ENCODE measurements around the gene INO80E.

INO80E gene

DNA sequence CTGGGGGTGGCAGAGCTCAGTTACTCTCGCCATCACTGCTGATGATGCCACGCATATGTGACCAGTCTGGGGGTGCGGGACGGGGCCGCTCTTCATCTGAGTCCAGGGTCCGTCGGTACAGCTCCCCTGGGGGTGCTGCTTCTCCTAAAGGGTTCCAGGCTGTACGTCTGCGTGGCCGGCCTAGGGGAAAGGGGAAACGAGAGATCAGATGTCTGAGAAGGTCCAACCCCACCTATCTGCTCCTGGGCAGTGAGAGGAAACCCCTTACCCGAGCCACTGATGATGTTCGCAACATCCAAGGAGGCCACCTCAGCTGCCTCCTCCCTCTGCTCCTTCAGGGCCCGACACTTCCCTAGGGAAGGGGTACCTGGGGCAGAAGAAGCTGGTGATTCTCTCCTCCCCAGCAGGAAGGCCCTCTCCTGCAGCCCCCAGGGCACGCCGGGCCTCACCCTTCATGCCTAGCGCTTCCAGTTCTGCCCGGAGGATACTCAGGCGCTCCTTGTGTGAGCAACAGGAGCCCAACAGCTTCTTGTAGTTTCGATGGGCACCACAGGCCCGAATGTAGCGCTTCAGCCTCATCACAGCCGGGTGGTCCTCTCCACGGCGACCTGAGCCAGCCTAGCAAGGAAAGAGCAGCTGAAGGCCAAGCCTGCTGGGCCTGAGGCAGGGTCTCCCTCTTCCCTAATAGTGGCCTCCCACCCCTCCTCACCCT lies 2.7 kb upstream of the INO80E start:
- no peak for DNase-seq (ENCODE audit: low spot score)

DNA sequence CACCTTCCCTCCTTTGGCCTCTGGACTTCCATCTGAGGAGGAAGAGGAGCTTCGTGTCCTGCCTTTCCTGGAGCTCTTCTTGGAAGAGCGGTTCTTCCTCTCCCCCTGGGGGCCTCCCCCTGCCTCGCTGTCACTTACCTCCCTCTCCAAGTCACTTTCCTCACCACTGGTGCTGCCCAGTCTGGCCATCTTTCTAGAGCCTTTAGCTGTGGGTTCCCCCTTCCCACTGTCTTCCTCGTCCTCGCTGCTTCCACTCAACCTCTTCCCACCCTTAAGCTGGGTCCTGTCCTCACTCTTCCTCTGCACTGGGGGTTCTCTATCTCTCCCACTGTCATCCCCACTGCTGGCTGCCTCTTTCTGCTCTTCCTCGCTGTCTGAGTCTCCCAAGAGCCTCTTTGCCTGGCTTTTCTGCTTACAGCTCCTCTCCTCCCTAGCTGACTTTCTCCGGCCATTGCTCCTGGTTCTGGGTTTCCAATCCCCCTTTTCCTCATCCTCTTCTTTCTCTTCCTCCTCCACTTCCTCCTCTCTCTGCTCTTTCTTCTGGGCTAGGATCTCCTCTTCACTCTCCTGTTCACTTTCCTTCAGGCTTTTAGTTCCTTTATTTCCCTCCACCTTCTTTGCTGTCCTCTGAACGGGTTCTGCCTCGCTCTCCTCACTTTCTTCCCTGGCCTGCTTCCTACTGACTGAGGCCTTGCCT lies 2.0 kb upstream of the INO80E start:
- DNase-seq (ENCODE audit: low spot score) = no peak

DNA sequence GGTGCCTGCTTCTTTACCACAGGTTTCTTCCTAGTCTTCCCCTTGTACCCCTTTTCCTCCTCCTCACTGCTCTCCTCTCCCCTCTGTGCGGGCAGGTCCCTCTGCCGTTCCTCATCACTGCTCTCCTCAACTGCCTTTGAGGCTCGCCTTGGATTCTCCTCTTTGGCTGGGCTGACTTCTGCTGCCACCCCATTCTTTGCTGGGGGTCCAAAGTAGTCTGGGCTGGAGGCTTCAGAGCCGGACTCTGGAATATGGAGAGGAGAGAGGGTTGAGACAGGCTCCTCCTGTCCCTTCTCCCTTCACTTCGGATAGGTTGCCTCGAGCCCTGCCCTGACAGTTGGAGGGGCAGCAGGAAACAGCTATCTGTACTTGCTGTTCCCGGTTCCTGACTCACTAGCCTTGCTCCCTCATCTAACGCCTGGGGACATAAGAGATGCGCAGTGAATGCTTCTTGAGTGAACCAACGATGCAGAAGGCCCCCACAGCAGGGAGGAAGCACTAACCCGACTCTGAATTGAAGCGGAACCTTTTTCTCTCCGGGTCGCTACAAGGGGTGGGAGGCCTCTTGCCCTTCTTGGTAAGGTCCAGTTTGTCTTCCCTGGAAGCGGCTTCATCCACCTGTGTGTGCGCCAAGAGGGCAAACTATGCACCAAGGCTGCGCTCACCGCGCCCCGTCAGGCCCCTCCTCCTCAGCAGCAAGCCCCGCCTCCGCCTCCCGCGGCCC lies 1.3 kb upstream of the INO80E start:
- DNase-seq (ENCODE audit: low spot score) = no peak

DNA sequence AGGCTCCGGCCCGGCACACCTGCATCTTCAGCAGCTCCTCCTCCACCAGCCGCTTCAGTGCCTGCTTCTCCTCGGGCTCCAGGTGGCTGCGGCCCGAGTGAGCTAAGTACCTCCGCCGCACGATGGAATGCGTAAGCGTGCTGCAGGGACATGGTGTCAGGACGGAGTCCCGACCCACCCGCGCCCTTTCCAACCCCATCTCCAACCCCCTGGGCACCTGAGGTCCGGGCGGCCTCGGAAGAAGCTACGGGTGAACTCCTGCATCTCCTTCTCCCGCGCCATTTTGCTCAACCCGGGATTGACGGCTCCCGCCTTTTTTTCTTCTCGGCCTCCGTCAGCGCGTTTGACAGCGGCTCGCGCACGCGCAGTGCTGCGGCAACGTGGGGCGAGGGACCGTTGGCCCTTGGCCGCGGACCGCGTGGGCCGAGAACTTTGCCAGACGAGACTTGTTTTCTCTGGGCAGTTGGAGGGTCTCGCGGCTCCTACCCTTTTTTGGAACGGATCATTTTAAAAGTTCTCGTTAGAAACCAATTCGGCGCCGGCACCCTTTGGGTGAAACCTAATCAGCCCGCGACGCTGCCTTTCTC lies 624 bp upstream of the INO80E start, which contains the start of gene HIRIP3:
HIRIP3 (minus strand) TSS at position 294 of the 587 bp plus-strand sequence; CDS start at position 282, 12 bp downstream.
- DNase-seq (ENCODE audit: low spot score) = peak; percentile 92

DNA sequence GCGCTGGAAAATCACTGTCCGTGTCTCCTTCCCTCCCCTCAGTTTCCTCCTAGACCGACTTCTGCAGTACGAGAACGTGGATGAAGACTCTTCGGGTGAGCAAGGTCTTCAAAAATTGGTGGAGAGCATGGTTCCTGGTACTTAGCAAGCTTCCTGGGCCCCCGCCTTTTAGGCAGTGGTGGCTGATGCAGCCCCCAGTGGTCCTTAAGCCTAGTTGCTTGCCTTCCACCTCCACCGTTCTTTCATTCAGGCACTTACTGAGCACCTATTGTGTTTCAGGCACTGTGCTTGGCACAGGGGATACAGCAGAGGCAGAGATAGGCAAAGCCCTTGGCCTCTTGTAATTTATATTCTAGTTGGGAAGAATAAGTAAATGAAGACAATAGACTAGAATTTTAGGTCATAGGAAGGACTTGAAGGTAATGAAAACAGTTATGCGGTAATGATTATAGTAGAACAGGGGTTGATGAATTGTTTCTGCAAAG lies 767 bp downstream of the INO80E start:
- DNase-seq (ENCODE audit: low spot score) = no peak

DNA sequence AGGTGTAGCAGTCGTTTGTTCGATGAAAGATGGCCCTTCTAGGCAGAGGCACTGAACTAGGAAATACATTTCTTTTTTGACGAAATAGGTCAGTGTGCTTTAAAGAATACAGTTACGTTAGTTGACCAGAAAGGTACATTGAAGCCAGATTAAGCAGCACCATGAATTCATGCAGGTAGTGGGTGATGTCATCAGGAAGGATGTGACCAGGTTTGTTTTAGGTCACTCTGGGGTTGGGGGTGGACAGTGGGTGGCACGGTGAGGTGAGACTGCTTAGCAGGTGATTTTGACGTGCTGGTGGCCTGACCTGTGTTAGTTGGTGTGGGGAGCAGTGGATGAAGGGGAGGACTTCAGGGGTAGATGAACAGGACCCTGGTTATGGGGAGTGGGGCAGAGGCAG lies 3.6 kb downstream of the INO80E start:
- DNase-seq (ENCODE audit: low spot score) = no peak

DNA sequence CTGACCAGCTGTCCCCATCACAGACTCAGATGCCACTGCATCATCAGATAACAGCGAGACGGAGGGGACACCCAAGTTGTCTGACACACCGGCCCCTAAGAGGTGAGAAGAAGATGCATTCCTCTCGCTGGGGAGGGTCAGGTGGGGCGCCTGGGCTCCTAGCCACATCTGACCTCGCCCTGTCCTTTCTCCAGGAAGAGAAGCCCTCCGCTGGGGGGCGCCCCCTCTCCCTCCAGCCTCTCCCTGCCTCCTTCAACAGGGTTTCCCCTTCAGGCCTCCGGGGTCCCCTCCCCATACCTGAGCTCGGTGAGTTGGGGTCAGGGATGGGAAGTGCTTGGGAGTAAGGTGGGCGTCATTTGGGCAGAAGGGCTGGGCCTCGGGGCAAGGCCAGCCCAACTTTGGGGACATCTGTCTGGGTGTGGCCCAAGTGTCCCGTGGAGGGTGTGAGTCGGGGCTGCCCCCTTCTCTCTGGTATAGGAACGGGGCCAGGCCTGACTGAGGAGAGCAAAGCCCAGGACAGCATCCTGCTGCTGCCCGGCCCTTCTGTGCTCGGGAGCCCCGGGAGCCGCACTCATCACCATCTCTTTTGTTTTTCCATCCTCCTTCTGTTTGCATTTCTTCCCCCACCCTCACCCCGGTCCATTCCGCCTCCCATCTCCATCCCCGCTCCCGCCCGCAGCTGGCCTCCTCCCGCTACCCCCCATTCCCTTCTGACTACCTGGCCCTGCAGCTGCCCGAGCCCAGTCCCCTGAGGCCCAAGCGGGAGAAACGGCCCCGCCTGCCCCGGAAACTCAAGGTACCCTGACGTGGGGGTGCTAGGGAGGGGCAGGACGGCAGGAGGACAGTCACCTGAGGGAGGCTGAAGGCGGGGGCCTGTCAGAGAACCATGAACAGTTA lies 4.9 kb downstream of the INO80E start:
- no peak for DNase-seq (ENCODE audit: low spot score)

DNA sequence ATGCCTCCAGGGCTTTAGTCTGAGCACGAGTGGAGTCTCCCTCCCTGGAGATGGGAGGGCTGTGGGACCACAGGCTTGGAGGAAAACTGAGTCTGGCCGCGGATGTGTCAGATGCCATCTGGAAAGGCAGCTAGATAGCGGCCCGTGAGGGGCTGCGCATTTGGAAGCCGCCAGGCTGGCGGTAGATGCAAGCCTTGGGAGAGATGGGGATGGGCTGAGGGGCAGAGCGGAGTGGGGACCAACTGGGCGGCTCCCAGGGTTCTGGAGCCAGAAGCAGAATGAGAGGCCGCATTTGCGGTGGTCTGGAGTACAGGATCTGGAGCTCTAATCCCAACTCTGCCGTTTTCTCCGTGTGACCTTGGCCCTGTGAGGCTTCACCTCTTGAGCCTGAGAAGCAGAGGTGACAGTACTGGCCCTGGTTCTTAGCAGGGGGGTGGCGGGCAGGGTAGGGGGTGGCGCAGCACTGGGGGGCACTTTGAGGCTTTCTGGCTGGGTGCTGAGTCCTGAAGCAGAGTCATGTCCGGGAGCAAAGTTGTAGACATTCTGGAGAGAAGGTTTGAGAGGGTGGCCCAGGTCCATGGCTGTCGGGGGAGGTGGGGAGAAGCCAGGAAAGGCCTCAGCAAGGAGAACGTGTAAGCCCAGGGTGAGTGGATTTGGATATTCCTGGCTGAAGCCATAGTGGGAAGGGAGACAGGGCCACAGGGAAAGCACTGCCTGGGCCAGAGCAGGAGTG lies 6.7 kb downstream of the INO80E start:
- no peak for DNase-seq (ENCODE audit: low spot score)

DNA sequence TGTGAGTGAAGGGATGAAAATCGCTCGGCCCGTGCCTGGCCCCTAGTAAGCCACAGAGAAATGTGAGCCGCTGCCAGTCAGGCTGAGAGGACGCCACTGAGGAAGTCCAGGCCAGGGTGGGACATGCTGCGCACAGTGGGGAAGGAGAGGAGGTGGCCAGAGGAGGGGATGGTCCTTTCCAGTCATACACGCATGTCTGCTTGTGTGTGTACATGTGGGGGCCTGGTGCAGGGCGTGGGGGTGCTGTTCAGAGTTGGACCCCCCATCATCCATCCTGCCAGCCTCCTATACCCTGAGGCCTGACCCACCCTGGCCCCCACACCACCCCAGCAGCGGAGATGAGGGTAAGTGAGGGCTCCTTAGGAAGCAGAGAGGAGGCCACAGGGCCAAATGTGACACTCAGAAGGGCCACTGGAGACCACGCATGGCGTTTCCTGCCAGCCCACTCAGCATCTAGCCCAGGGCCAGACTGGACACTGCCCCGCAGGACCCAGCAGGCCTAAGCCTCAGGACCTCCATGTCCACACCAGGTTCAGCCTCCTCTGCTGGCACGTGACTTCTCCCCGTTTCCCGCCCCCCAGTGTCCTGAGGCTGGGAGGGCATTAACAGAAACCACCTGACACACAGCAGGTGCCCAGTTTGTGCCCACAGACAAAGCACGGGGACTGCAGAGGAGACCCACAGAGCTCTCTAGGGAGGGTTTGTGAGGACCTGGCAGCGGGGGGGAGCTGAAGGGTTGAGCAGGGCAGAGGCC lies 7.8 kb downstream of the INO80E start:
- DNase-seq (ENCODE audit: low spot score) = no peak

DNA sequence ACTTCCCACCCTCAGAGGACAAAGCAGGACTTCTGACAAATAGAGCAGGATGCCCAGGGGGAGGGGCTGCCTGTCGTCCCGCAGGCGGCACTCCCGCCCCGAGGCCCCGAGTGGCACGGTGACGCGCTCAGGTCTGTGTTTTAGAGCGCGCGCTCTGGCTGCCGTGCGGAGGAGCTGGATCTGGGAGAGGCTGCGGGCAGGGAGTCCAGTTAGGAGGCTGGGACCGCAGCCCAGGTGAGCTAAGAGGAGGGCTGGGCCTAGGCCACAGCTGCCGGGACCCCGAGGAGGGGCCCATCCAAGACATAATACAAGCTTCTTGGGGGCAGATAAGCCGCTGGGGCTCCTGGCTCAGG lies 8.4 kb downstream of the INO80E start:
- DNase-seq (ENCODE audit: low spot score) = no peak

DNA sequence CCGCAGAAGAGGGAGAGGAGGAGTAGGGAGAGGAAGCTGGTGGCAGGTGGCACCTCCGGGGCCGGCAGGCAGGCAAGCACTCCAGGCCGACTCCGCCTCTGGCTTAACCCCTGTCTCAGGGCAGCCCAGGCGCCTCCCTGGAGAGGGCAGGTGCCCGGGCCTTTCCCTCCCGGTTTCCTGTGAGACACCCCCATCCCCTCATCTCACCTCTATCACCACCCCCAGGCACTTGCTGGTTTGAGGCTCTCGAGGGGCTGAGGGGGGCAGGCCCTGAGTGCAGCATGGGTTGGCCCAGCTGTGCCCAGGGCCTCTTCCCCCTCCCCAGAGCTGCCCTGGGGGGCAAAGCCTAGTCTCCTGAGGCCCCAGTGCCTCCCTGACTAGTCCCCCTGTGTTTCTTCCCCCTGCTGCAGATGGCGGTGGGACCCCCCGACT lies 8.8 kb downstream of the INO80E start:
- peak; percentile 57 for DNase-seq (ENCODE audit: low spot score)

DNA sequence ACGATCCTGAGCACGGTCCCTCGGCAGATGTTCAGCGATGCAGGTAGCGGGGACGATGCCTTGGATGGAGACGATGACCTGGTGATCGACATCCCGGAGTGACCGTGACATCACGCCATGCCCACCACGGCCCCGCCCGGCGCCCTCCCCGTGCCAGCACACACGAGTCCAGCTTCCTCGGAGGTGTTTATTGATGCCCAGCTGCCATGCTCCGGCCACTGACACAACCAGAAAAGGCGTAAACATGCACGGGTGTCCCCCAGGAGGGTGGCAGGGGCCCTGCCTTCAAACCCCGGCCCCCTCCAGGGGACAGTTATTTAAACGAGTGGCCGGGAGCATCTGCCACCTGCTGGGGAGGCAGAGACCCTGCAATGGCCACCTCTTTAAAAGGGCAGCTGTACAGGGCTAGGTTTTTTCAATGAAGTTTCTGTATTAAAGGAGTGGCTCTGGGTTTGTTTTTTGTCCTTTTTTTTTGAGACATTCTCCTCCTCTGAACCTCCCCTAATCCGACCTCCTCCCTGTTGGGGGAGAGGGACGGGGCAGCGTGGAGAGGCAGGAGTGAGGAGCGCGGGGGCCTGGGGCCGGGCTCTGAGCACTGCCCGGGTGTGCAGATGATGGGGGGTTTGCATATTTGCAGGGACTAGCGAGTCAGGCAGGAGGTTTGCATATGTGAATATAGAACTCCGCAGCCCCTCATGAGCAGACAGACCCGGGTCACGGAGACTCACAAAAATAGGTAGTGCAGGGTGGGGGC lies 9.5 kb downstream of the INO80E start:
- peak; percentile 82 for DNase-seq (ENCODE audit: low spot score)

DNA sequence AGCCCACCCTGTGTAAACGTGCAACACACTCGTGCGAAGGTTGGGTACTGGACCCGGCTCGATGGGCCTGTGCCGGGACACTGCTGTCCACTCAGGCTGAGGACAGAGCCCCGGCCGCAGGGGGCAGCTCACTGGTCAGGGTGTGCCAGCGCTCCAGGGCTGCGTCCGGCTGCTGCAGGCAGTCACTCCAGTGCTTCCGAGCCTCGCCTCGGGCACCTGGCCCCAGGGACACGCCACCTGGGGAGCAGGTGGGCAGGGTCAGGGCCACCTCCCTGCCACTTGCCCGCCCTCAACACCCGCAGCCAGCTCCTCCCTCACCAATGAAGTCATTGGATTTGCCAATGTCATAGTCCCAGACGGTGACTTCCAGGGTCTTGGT lies 10.0 kb downstream of the INO80E start:
- DNase-seq (ENCODE audit: low spot score) = no peak

DNA sequence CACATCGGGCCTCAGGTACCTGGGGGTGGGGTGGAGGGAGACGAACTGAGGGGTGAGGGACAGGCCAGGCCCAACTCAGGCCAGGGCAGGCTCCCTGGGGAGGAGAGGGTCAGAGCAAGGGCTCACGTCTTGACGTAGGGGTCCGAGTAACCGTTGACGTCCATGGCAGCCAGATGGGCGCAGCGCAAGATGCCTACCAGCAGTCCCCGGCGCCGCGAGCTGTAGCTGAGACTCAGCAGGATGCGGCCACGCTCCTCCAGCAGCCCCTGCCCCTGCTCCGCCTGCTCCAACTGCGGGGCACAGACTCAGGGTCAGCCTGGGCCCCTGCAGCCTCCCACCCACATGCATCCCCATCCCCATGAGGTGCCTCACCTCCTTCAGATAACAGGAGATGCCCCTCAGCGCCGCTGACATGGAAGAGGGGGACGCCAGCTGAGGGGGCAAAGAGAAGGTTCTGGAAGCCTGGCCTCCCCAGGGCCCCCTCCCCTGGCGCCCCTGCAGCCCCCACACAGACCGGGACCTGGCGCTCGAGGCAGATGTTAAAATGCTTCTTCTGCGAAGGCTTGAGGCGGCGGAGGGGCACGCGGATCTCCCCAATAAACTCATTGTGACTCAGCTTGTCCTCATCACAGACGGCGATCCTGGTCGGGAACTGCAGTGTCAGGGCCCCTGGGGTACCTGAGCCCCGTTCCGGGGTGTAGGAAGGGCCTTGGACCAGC lies 10.8 kb downstream of the INO80E start:
- no peak for DNase-seq (ENCODE audit: low spot score)

DNA sequence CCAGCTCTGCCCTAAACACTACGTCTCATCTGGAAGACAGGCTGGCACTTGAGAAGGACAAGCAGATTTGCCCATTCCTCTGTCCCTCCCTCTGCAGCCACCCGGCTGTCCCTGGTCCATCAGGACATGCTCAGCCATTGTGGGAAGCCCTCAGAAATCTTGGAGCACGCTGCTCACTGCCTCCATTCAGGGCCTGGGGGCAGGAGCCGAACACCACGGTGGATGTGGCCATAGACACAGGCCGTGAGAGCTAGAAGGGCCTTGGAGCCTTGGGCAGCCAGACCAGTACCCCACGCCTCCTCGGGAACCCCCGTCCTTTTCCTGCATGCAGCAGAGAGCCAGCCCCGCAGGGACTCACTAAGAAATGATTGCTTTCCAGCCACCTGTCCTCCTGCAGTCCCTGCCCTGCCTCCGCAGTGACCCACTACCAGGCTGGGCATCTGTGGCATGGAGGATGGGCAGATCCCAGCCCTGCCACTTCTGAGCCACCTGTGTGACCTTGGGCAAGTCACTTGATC lies 11.4 kb downstream of the INO80E start:
- no peak for DNase-seq (ENCODE audit: low spot score)

DNA sequence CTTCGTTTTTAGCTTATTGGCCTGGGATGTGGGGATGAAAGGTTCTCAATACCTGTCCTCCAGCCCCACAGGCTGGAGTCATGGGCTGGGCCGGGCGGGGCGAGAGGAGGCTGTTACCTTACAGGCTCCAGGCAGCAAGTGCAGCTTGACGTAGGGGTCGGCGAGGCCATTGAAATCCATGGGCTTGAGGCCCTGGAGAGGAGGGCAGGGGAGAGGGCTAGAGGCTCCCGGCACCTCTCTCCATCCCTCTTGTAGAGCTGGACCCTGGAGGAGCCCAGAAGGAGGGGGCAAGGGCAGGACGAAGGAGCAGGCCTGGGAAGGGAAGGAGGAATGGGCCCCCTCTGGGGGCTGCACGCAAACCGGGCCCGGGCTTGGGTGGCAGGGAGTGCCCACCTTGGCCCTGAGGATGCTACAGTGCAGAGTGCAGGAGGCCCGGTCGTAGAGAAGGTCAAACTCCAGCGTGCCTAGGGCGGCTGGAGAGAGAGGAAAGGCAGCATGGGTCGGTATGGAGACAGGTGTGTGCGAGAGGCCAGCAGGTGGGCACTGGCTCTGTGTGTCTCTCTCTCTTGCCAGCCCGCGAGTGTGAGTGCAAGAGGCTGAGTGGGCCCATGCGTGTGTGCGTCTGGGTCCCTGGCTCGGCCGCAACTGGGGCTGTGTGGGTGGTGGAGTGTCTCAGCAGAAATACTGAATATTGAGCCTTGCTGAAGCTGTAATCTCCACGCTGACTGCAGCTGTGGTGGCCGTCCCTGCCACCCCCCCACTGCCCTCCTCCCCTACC lies 13.2 kb downstream of the INO80E start:
- no peak for DNase-seq (ENCODE audit: low spot score)

DNA sequence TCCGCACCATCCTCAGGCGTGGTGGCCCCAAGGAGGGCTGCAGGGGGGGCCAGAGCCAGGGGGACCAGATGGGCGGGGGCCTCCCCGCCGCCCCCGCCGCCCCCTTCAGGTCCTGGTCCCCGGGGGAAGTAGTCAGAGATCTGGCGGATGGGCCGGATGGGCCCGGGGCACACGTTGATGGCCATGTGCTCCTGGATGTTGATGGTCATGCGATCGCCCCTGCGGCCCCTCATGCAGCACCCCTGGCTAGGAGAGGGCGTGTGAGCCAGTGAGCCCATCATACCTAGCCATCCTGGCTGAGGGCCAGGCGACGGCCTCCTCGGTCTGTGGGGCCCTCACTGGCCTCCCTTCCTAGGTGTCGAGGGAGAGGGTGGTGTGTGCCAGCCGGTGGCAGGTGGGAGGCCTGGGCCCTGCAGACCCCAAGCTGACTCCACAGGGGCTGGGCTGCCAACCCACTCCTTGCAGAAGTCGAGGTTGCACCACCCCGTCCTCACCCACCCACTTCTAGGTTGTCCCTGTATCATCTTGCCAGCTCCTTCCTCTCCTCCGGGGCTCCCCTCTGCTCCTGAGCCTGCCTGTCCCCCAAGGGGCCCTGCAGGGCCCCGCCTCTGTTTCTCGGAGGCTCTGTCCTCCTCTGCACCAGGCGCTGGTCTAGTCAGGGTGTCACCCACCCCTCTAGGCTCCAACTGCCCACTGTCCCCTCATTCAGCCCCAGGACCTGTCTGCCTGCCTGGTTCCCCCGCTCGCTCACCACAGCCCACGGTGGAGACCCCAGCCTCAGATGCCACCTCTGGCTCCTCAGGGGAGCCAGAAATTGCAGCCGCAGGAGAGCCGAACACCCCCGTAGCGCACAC lies 14.2 kb downstream of the INO80E start:
- DNase-seq (ENCODE audit: low spot score) = no peak

Data from D341Med (cell line).